NCI-H526 treated with DMSO at 0.1 percent for 48 hours (cell line): ENCODE measurements around the gene TRANK1.
A peak's percentile ranks its signal among the peaks of the same experiment; 100 is the strongest.
"Not testable (repeated sequence)": the region's sequence is repeated elsewhere in the genome, so short reads cannot be mapped to it uniquely, and the experiment has no call there.

Experiments used
- DNase-seq: peaks from one replicate; lab custom pipeline; 2025; lab: John Stamatoyannopoulos, UW

Gene TRANK1

GRCh38 chr3:36957063-36957462 lies 12.2 kb upstream of the TRANK1 start:
- DNase-seq, result no peak

- DNase-seq, result no peak
Observed at GRCh38 chr3:36956155-36956554, 11.3 kb upstream of the TRANK1 start.

DNA sequence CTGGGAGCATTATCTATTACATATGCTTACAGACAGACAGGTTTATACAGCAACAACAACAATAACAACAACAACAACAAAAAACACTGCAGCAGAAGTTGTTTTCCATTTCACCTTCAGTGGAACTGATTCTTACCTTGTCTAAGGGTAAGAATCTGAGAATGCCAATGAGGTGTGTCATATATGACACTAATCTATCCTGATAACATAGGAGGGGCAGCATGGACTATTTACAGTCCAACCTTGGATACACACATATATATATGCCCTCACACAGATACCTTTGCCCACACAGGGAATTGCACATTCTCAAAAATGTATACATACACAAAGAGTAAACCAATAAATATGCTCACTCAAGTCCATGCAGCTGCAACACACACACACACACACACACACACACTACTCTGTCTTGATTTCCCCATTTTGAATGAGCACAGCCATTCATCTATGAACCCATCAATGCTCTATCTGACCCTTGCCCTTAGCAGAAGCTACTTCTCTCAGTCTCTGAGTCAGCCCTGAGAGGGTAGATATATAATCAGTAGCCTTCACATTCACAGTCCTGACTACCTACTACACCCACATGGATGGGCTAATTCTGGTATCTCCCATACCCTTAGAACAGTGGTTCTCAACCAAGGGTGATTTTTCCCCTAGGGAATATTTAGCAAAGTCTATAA lies 9.7 kb upstream of the TRANK1 start:
- DNase-seq, result no peak

DNA sequence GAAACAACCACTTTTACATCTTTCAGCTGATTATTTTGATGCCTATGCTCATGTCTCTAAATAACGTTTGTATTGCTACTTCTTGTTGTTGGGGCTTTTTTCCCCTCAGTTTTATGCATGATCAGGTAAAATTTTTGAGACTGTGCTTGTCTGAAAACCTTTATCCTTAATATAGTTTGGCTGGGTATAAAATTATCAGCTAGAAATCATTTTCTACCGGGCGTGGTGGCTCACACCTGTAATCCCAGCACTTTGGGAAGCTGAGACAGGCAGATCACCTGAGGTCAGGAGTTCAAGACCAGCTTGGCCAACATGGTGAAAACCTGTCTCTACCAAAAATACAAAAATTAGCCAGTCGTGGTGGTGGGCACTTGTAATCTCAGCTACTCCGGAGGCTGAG lies 3.0 kb upstream of the TRANK1 start:
- DNase-seq, result not testable (repeated sequence)

- DNase-seq, result no peak
Observed at GRCh38 chr3:36945333-36945980, 603 bp upstream of the TRANK1 start.

- peak; percentile 40 for DNase-seq
Observed at GRCh38 chr3:36944012-36944640, 728 bp downstream of the TRANK1 start.

- DNase-seq, result no peak
Observed at GRCh38 chr3:36943601-36944000, 1.3 kb downstream of the TRANK1 start.

DNA sequence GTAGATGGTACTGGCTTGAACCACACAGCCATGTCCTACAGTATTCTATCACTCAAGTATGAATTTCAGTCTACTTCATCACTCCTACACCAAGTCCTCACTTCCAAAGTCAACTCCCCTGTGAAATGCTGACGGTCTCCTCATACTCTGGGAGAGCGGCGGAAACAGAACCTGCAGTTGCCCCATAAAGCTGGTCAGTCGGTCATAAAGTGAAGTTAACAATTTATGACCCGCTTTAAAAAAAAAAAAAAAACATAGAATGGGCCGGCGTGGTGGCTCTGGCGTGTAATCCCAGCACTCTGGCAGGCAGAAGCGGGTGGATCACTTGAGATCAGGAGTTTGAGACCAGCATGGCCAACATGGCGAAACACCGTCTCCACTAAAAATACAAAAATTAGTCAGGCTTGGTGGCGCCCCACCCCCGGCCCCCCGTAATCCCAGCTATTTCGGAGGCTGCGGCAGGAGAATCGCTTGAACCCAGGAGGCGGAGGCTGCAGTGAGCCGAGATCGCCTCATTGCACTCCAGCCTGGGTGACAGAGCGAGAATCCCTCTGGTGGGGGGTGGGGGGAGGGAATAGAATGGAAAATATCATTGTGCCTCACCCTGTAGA lies 2.1 kb downstream of the TRANK1 start:
- no peak for DNase-seq

- DNase-seq, result no peak
Observed at GRCh38 chr3:36941658-36942057, 3.2 kb downstream of the TRANK1 start.

- DNase-seq, result no peak
Observed at GRCh38 chr3:36941162-36941561, 3.7 kb downstream of the TRANK1 start.

DNA sequence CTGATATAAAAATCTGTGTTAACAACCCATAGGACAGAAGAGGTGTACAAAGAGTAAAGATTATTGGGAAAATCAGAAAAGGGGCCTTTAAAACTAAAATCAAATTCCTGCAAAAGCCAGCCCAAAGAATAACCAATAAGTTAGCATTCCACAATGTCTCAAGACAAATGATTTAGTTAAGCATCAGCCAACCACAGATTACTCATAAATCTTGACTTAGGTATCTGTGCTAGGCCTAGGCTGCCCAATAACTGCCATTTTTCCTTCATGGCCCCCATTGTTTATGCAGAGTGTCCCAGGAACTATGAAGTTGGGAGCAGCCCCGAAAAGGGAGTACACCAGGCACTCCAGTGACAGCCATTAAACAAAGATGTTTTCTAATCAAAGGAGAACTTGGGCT lies 7.4 kb downstream of the TRANK1 start:
- no peak for DNase-seq

- no peak for DNase-seq
Observed at GRCh38 chr3:36933540-36934296, 11.1 kb downstream of the TRANK1 start.

GRCh38 chr3:36931424-36931823 lies 13.4 kb downstream of the TRANK1 start:
- DNase-seq, result not testable (repeated sequence)

DNA sequence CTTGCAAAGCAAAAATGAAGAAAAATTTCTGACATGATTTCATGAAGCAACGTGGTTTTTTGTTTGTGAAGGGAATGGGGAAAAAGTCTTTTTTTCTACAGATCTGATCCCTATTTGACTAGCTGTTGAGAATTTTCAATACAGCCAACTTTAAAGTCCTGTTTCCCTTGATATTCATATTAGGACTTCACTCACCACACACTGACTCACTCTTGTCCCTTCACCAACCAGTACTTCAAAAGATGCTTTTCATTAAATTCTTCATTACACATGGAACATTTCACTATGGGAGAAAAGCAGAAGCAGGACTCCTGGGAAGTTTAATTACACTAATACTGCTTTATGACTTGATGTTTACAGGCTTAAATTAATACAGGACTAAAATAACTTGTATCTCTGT lies 16.6 kb downstream of the TRANK1 start:
- no peak for DNase-seq

- DNase-seq, result no peak
Observed at GRCh38 chr3:36926292-36926897, 18.5 kb downstream of the TRANK1 start.

DNA sequence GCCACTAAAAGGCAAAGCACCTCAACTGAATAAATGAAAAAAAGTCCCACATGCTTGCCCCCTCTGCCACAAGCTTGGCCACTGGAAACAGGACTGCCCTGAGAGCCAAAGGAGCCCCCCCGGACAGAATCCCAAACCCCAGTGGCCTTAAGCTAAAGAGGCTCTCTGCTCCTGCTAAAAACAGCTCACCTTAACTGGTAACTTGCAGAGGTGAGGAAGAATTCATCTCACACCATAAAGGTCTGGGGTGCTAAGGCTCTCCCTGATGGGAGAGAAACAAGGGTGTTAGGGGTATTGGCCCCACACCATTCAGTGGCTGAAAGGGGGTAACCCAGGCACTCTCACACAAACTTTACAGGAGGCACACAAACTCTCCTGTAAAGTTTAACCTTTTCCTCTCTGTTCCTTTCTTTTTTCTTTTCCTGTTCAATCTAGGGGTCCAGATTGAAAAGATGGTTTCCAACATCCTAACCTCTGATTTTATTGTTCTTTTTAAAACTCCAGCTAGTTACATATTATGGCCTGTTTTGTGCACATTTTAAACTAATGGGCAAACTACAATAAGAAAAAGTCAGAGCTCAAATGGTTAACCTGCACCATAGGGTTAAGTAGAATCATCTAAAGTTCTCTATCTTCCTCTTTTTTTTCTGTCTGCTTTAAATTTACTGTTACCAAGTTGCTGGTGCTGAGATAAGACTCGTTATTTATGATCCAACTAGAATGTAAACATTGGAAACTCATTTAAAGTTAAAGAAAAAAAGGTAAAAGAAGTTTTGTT lies 19.9 kb downstream of the TRANK1 start:
- no peak for DNase-seq

- DNase-seq, result no peak
Observed at GRCh38 chr3:36923981-36924743, 20.7 kb downstream of the TRANK1 start.

DNA sequence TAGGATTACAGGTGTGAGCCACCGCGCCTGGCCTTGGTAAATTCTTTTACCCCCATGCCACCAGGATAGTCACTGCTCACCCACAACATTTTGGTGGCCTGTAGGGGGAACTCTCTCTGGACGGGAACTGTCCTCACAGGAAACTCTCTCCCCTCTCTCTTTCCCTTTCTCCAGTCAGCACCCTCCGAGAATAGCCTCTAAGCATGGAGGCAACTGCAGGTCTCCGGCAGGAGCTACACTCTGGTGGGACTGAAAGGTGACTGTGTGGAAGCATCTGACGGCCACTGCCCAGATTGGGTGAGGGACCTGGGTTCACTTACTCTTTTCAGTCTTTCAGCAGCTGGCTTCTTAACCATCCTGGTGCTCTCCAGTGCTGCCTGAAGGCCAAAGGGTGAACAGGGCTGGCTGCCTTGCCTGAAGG lies 21.3 kb downstream of the TRANK1 start:
- DNase-seq, result no peak

GRCh38 chr3:36920884-36921567 lies 23.8 kb downstream of the TRANK1 start:
- no peak for DNase-seq
